WTC11 (cell line): ENCODE data around the gene EHD2. TPM values are rescaled to one million over a fixed set of nuclear protein-coding genes. Genes with fewer than 3 reads are reported as not detected.
"Not testable (repeated sequence)": the region's sequence is repeated elsewhere in the genome, so short reads cannot be mapped to it uniquely, and the experiment has no call there.

Experiments used
- ATAC-seq: fragments of 200-7000 bp; cut with Tn5 transposase; 2 replicates; pipeline ENCODE4 v1.10.0; 2021; ENCODE audit warnings: mild to moderate bottlenecking, moderate library complexity
- CTCF ChIA-PET: fragments of 300-600 bp; sonication (Branson Sonifier 250); formaldehyde crosslinking; loops from one replicate; lab custom pipeline; 2021; ENCODE audit warnings: antibody characterized with exemption; lab: Charles Lee
- POLR2A ChIA-PET: fragments of 350-600 bp; sonication (Branson Sonifier 250); formaldehyde crosslinking; loops from one replicate; lab custom pipeline; 2021; ENCODE audit warnings: antibody characterized with exemption; lab: Charles Lee
- DNase-seq: peaks from one replicate; pipeline ENCODE4 v3.0.0; 2021; ENCODE audit warnings: low spot score
- H3K27ac Mint-ChIP-seq: 2 replicates; pipeline ENCODE4 v1.8.0; 2021; ENCODE audit warnings: mixed read lengths
- H3K27me3 Mint-ChIP-seq: 2 replicates; pipeline ENCODE4 v1.8.0; 2021; ENCODE audit warnings: low read depth, mild to moderate bottlenecking, moderate library complexity, mixed read lengths
- H3K36me3 Mint-ChIP-seq: 2 replicates; pipeline ENCODE4 v1.8.0; 2021; ENCODE audit warnings: mixed read lengths
- H3K4me1 Mint-ChIP-seq: 2 replicates; pipeline ENCODE4 v1.8.0; 2022; ENCODE audit warnings: mixed read lengths
- H3K4me3 Mint-ChIP-seq: 2 replicates; pipeline ENCODE4 v1.8.0; 2021; ENCODE audit warnings: mild to moderate bottlenecking, moderate library complexity, mixed read lengths
- H3K9me3 Mint-ChIP-seq: 2 replicates; pipeline ENCODE4 v1.8.0; 2021; ENCODE audit warnings: mixed read lengths
- AFF4 ChIP-seq: sonication (generic); formaldehyde crosslinking; IDR thresholded peaks from 2 replicates; pipeline ENCODE4 v1.8.1; 2023; ENCODE audit warnings: mild to moderate bottlenecking, missing genetic modification reagents, borderline replicate concordance
- E2F4 ChIP-seq: sonication (generic); formaldehyde crosslinking; IDR thresholded peaks from 2 replicates; pipeline ENCODE4 v1.8.1; 2022; ENCODE audit warnings: low read depth, mild to moderate bottlenecking, moderate library complexity, missing genetic modification reagents, borderline replicate concordance
- FOXK1 ChIP-seq: sonication (generic); formaldehyde crosslinking; IDR thresholded peaks from 2 replicates; pipeline ENCODE4 v1.8.0; 2022; ENCODE audit warnings: mild to moderate bottlenecking, moderate library complexity, missing genetic modification reagents
- FOXP4 ChIP-seq: sonication (generic); formaldehyde crosslinking; IDR thresholded peaks from 2 replicates; pipeline ENCODE4 v1.8.0; 2022; ENCODE audit warnings: mild to moderate bottlenecking, missing genetic modification reagents
- GABPB1 ChIP-seq: sonication (generic); formaldehyde crosslinking; IDR thresholded peaks from 2 replicates; pipeline ENCODE4 v1.8.1; 2023; ENCODE audit warnings: mild to moderate bottlenecking, missing genetic modification reagents
- NR3C1 ChIP-seq: sonication (generic); formaldehyde crosslinking; conservative IDR thresholded peaks from 2 replicates; pipeline ENCODE4 v1.8.1; 2023; ENCODE audit warnings: low read depth, mild to moderate bottlenecking, missing genetic modification reagents
- ZBTB43 ChIP-seq: sonication (generic); formaldehyde crosslinking; IDR thresholded peaks from 2 replicates; pipeline ENCODE4 v1.8.1; 2023; ENCODE audit warnings: mild to moderate bottlenecking, missing genetic modification reagents
- ZNF121 ChIP-seq: sonication (generic); formaldehyde crosslinking; IDR thresholded peaks from 2 replicates; pipeline ENCODE4 v1.8.0; 2023; ENCODE audit warnings: missing genetic modification reagents
- ZSCAN18 ChIP-seq: fragments of 250-450 bp; sonication (Bioruptor Pico); IDR thresholded peaks from 2 replicates; pipeline ENCODE4 v2.1.2; 2022; ENCODE audit warnings: mild to moderate bottlenecking, moderate library complexity
- total RNA-seq: library from RNA; stranded (reverse); gene quantifications from 3 replicates; pipeline ENCODE4 v1.2.3, GENCODE V29; 2021

EHD2 gene
- total RNA-seq, 1 experiment from 2014 or later, result 11.8 TPM

GRCh38 chr19:47769534-47769933 is 56.3 kb downstream of the EHD2 start (continued):
- TF ChIP-seq ZBTB43 (CRISPR knock-in tag), result no peak

GRCh38 chr19:47771291-47771690 is 58.1 kb downstream of the EHD2 start:
- CTCF ChIA-PET, DNase-seq, H3K27me3 Mint-ChIP-seq, H3K9me3 Mint-ChIP-seq, H3K4me3 Mint-ChIP-seq, H3K36me3 Mint-ChIP-seq, ATAC-seq: not testable (repeated sequence)
- TF ChIP-seq ZNF121 (CRISPR knock-in tag), result peak; percentile 98
- POLR2A ChIA-PET, result interaction anchor here (0.7 kb wide), 1 partner anchor 163 kb away, joined by 8 read pairs; no protein-coding TSS in a partner anchor
- H3K4me1 Mint-ChIP-seq, result peaks cover 22% of the 10 kb centered on the region
- H3K27ac Mint-ChIP-seq, result peak overlapping the region; percentile 15; the same call in 1 of the 2 replicates

- H3K27ac Mint-ChIP-seq, result peak overlapping the region; percentile 84
- TF ChIP-seq FOXK1 (CRISPR knock-in tag), result 0 out of 2 replicates have a peak, but pooled peaks have one; percentile 38
- no peak for TF ChIP-seq NR3C1 (CRISPR knock-in tag)
- no peak for TF ChIP-seq E2F4 (CRISPR knock-in tag)
- TF ChIP-seq ZSCAN18, result no peak
- POLR2A ChIA-PET, result no interaction called here
- CTCF ChIA-PET, result interaction anchor here (0.9 to 2.0 kb wide), 4 partner anchors 11 to 73 kb away, joined by 3 to 18 read pairs (median 8); partner anchors contain the start of gene EHD2
- no peak for DNase-seq
- H3K4me3 Mint-ChIP-seq, result peak overlapping the region; percentile 92
- H3K36me3 Mint-ChIP-seq, result peaks cover 10% of the 10 kb centered on the region
- H3K4me1 Mint-ChIP-seq, result peaks cover 34% of the 10 kb centered on the region
- no peaks in the 10 kb centered on the region for H3K27me3 Mint-ChIP-seq
- peak; percentile 5 for ATAC-seq
- no peaks in the 10 kb centered on the region for H3K9me3 Mint-ChIP-seq
These were observed 63.3 kb downstream of the EHD2 start for GRCh38 chr19:47776568-47776967.

- H3K27ac Mint-ChIP-seq, result peak overlapping the region; percentile 94
- DNase-seq, result not testable (repeated sequence)
- peaks cover 19% of the 10 kb centered on the region for H3K36me3 Mint-ChIP-seq
- peak; percentile 99 for TF ChIP-seq ZNF121 (CRISPR knock-in tag)
- TF ChIP-seq, all 79 proteins: peak for 1; not testable (repeated sequence) for 78
- POLR2A ChIA-PET, result interaction anchor here (0.5 to 1.0 kb wide), 4 partner anchors 9 to 17 kb away, joined by 3 to 8 read pairs (median 6); no protein-coding TSS in a partner anchor
- CTCF ChIA-PET, result interaction anchor here (0.6 to 2.0 kb wide), 7 partner anchors 11 to 539 kb away, joined by 3 to 12 read pairs (median 4); no protein-coding TSS in a partner anchor
- Mint-ChIP-seq H3K4me1 (peaks cover 36% of the 10 kb centered on the region), H3K4me3 (peak overlapping the region; percentile 92)
- not testable (repeated sequence) for H3K27me3 Mint-ChIP-seq, H3K9me3 Mint-ChIP-seq, ATAC-seq
These were observed 64.2 kb downstream of the EHD2 start for GRCh38 chr19:47777245-47778048.

- Mint-ChIP-seq H3K4me1 (peaks cover 36% of the 10 kb centered on the region), H3K27me3 (no peaks in the 10 kb centered on the region), H3K9me3 (no peaks in the 10 kb centered on the region), H3K36me3 (peaks cover 27% of the 10 kb centered on the region), H3K27ac (peak within 1 kb of the TSS; percentile 94), H3K4me3 (peak within 1 kb of the TSS; percentile 92)
- DNase-seq (peak; percentile 84), ATAC-seq (peak; percentile 78)
- ChIA-PET CTCF (interaction anchor here (0.6 to 2.0 kb wide), 7 partner anchors 10 to 540 kb away, joined by 3 to 12 read pairs (median 4); no protein-coding TSS in a partner anchor), POLR2A (interaction anchor here (0.5 to 1.0 kb wide), 5 partner anchors 8 to 43 kb away, joined by 3 to 8 read pairs (median 4); no protein-coding TSS in a partner anchor)
- TF ChIP-seq GABPB1 (CRISPR knock-in tag) (peak; percentile 6; the same call in 1 of the 2 replicates), FOXP4 (CRISPR knock-in tag) (0 out of 2 replicates have a peak, but pooled peaks have one; percentile 55), AFF4 (CRISPR knock-in tag) (no peak)
These were observed 65.1 kb downstream of the EHD2 start, which contains the start of gene SELENOW for GRCh38 chr19:47778049-47778953. Gene SELENOW (plus strand): TSS chr19:47778703. CDS start chr19:47778786, 83 bp downstream.
